HG03280 (cell line): Measurements from ENCODE around the gene TBC1D22A.
"Not testable (repeated sequence)": the region's sequence is repeated elsewhere in the genome, so short reads cannot be mapped to it uniquely, and the experiment has no call there.

Experiments used
- ATAC-seq: cut with Tn5 transposase; IDR thresholded peaks from one replicate; pipeline ENCODE4 v1.9.1; 2021; ENCODE audit warnings: mild to moderate bottlenecking, moderate library complexity; ENCODE audit not compliant: unreplicated experiment

TBC1D22A gene

GRCh38 chr22:47156352-47157092, 394.1 kb downstream of the TBC1D22A start:
- ATAC-seq = no peak

GRCh38 chr22:47157093-47157420, 394.6 kb downstream of the TBC1D22A start:
- ATAC-seq = no peak

GRCh38 chr22:47157486-47158270, 395.2 kb downstream of the TBC1D22A start:
- ATAC-seq = no peak

GRCh38 chr22:47158457-47158856, 396.0 kb downstream of the TBC1D22A start:
- no peak for ATAC-seq

- no peak for ATAC-seq
Measured at GRCh38 chr22:47159592-47159991, 397.1 kb downstream of the TBC1D22A start.

GRCh38 chr22:47160141-47160541, 397.7 kb downstream of the TBC1D22A start:
- no peak for ATAC-seq

GRCh38 chr22:47160781-47161520, 398.5 kb downstream of the TBC1D22A start:
- no peak for ATAC-seq

- ATAC-seq = no peak
Measured at GRCh38 chr22:47161631-47162030, 399.2 kb downstream of the TBC1D22A start.

GRCh38 chr22:47162865-47163264, 400.4 kb downstream of the TBC1D22A start:
- ATAC-seq = no peak

- no peak for ATAC-seq
Measured at GRCh38 chr22:47163481-47163855, 401.0 kb downstream of the TBC1D22A start.

GRCh38 chr22:47163856-47164513, 401.5 kb downstream of the TBC1D22A start:
- ATAC-seq = no peak

- ATAC-seq = no peak
Measured at GRCh38 chr22:47164514-47165337, 402.3 kb downstream of the TBC1D22A start.

GRCh38 chr22:47165338-47166032, 403.0 kb downstream of the TBC1D22A start:
- no peak for ATAC-seq

GRCh38 chr22:47166033-47166404, 403.6 kb downstream of the TBC1D22A start:
- ATAC-seq = no peak

- ATAC-seq = no peak
Measured at GRCh38 chr22:47166446-47167016, 404.1 kb downstream of the TBC1D22A start.

GRCh38 chr22:47167056-47167455, 404.6 kb downstream of the TBC1D22A start:
- ATAC-seq = no peak

- not testable (repeated sequence) for ATAC-seq
Measured at GRCh38 chr22:47167921-47168320, 405.5 kb downstream of the TBC1D22A start.

GRCh38 chr22:47168441-47168840, 406.0 kb downstream of the TBC1D22A start:
- no peak for ATAC-seq
